GM12864 (cell line): ENCODE measurements around the gene EBNA1BP2.

ENCODE experiments used
- DNase-seq: peaks from one replicate; pipeline ENCODE4 v3.0.0-alpha.2; 2011; ENCODE audit warnings: low read depth
- H3K4me3 ChIP-seq: 2 replicates; pipeline ENCODE4 v1.5.1; 2011; ENCODE audit warnings: mild to moderate bottlenecking, low read depth, low read length, control low read depth
- TF ChIP-seq, protein P1 (sequence below): IDR thresholded peaks from 2 replicates; pipeline ENCODE4 v1.5.1; 2011; ENCODE audit warnings: low read depth, mild to moderate bottlenecking, moderate library complexity, low read length, control low read depth, inconsistent platforms; ENCODE audit errors: missing control alignments

Gene EBNA1BP2

GRCh38 chr1:43137445-43138052 is 34.5 kb downstream of the EBNA1BP2 start:
- no peak for DNase-seq
- TF ChIP-seq, protein P1, sequence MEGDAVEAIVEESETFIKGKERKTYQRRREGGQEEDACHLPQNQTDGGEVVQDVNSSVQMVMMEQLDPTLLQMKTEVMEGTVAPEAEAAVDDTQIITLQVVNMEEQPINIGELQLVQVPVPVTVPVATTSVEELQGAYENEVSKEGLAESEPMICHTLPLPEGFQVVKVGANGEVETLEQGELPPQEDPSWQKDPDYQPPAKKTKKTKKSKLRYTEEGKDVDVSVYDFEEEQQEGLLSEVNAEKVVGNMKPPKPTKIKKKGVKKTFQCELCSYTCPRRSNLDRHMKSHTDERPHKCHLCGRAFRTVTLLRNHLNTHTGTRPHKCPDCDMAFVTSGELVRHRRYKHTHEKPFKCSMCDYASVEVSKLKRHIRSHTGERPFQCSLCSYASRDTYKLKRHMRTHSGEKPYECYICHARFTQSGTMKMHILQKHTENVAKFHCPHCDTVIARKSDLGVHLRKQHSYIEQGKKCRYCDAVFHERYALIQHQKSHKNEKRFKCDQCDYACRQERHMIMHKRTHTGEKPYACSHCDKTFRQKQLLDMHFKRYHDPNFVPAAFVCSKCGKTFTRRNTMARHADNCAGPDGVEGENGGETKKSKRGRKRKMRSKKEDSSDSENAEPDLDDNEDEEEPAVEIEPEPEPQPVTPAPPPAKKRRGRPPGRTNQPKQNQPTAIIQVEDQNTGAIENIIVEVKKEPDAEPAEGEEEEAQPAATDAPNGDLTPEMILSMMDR, result no peak

DNA sequence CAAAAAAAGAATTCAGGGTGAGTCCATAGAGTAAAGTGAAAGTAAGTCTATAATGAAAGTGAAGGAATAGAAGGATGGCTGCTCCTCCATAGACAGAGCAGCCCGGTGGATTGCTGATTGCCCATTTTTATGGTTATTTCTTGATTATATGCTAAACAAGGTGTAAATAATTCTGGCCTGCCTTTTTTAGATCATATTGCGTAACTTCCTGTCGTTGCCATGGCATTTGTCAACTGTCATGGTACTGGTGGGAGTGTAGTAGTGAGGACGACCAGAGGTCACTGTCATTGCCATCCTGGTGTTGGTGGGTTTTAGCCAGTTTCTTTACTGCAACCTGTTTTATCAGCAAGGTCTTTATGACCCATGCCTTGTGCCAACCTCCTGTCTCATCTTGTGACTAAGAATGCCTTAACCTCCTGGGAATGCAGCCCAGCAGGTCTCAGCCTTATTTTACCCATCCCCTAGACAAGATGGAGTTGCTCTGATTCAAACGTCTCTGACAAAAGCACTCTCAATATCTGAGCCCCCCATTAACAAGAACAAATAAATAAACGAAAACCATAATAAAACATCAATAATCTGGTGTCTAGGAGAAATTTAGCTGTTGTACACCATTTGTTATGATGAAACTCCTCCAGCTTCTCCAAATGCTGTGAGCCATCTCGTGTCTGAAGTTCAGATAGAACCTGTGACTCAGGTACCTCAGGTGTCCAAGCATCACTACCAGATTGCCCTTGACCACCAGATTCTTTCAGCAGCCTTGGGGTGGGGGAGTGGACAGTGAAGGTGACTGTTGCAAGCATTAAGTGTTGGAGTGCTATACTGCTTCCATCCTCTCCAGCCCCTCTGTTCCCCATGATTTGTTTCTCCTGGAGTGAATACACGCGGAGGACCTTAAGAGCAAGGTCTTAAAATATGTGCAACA is 36.0 kb downstream of the EBNA1BP2 start:
- no peak for DNase-seq
- TF ChIP-seq, protein P1, result no peak
- no peak overlapping the region for H3K4me3 ChIP-seq

More at GRCh38 chr1:43137445-43138052, 34.5 kb downstream of the EBNA1BP2 start:
- no peak overlapping the region for H3K4me3 ChIP-seq

GRCh38 chr1:43134640-43135039 is 37.5 kb downstream of the EBNA1BP2 start:
- DNase-seq, result no peak
- TF ChIP-seq, protein P1, result no peak

GRCh38 chr1:43134068-43134467 is 38.0 kb downstream of the EBNA1BP2 start:
- TF ChIP-seq, protein P1, result no peak
- H3K4me3 ChIP-seq, result no peak overlapping the region
- DNase-seq, result no peak

More at GRCh38 chr1:43134640-43135039, 37.5 kb downstream of the EBNA1BP2 start:
- no peak overlapping the region for H3K4me3 ChIP-seq

DNA sequence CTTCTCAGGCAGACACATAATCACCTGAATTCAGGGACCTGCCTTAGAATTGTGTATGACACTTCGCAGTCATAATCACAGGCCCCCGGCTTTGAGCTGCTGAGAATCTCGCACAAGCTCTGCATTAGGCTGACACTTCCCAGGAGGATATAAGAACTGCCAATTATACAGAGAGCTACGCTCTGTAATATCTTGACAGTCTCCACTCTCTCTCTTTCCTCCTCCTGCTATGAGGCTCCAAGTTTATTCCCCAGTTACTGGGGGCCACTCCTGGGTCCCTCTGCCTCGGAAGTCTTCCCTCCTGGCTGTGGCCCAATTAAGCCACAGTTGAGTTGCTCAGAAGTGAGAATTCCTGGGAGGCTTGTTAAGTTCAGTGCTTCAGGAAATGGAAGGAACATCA is 42.7 kb downstream of the EBNA1BP2 start:
- H3K4me3 ChIP-seq, result no peak overlapping the region
- no peak for DNase-seq
- TF ChIP-seq, protein P1, result no peak

- TF ChIP-seq, protein P1, result no peak
- DNase-seq, result no peak
- H3K4me3 ChIP-seq, result no peak overlapping the region
Measured at GRCh38 chr1:43128816-43129215, 43.3 kb downstream of the EBNA1BP2 start.
